ENCODE data around the gene ATP5PD.
"Not testable (repeated sequence)": the region's sequence is repeated elsewhere in the genome, so short reads cannot be mapped to it uniquely, and the experiment has no call there.

The ATP5PD gene

DNA sequence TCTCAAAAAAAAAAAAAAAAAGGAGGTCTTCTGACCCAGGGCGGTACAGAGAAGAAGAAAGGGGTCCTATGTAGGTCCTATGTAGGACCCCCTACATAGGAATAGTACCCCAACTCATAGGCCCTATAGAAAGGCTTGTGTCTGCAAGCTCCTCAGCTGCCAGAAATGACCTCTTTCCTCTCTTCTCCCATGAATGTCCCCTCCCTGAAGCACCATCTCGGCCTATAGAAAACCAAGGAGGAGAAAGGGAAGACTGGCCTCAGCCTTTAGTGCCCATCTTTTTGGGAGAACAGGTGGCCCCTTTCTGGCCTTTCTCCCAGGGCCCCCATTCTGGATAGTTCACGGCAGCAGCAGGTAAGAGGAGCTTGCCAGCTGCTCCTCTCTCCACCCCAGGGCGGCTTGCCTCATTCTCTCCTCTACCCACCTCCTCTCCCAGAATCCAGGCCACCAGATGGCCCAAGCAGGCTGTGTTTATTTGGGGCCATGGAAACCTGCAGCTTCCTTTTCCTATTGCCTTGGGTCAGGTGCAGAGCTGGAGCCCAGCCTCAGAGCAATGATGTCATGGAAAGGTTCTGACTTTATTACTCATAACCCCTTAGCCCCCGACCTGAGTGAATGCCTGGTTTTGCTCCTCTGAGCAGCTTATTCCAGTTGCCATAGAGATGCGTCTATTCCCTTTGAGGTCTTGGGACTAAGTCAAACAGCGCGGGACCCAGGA, 35.9 kb downstream of the ATP5PD start:
- no peaks in the 10 kb centered on the region for H3K27me3 ChIP-seq (replicated peaks; ENCODE audit: control insufficient read depth, insufficient read depth, low read length)
- peak overlapping the region; percentile 91 for H3K4me3 ChIP-seq (ENCODE audit: low read length)
- H3K9me3 ChIP-seq (ENCODE audit: control insufficient read depth, low read length): no peaks in the 10 kb centered on the region
- peak overlapping the region; percentile 92 for H3K9ac ChIP-seq (ENCODE audit: low read length)
- H3K36me3 ChIP-seq (ENCODE audit: control insufficient read depth, insufficient read depth, low read length, severe bottlenecking): no peaks in the 10 kb centered on the region
- peaks cover 19% of the 10 kb centered on the region for H3K4me1 ChIP-seq (ENCODE audit: control insufficient read depth, insufficient read depth, low read length)
- DNase-seq (ENCODE audit: low read depth): no peak

DNA sequence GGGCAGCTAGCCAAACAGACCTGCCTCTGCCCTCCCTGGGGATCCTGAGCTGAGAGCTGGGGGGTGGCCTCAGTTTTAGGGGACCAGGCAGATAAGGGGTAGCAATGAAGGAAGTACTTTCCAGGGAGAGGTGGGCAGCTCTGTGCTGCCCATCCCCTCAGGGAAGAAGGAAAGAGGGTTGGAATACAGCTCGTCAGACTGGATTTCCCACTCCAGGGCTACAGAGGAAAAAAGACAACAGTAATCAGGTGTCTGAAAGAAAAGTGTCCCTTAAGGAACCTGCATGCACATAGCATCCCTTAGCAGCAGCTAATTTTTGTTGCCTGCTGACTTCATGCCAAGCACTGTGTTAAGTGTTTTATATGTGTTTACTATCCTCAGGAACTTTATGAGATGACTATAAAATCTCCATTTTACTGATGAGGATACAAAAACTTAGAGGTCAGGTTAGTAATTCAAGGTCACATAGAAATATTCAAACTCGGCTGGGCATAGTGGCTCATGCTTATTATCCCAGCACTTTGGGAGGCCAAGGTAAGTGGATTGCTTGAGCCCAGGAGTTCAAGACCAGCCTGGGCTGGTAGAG, 37.5 kb downstream of the ATP5PD start:
- no peak for DNase-seq (ENCODE audit: low read depth)
- Histone ChIP-seq H3K4me1 (ENCODE audit: control insufficient read depth, insufficient read depth, low read length) (peaks cover 19% of the 10 kb centered on the region), H3K4me3 (ENCODE audit: low read length) (no peak overlapping the region)

DNA sequence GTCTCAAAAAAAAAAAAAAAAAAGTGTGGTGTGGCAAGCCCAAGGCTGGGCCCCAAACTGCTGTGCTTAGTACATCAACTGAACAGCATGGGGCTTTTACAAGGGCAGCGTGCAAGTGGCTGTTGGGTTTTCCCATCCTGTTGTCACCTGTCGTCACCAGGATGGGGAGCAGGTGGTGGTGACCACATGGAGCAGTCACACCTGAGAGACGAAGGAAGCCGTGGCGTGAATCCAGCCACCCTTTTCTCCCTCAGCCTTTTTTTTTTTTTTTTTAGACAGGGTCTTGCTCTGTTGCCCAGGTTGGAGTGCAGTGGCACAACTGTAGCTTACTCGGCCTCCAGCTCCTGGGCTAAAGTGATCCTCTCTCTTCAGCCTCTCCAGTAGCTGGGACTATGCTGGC, 38.4 kb downstream of the ATP5PD start:
- DNase-seq (ENCODE audit: low read depth): no peak
- Histone ChIP-seq H3K9ac (ENCODE audit: low read length) (no peak overlapping the region), H3K9me3 (ENCODE audit: control insufficient read depth, low read length) (no peaks in the 10 kb centered on the region), H3K4me3 (ENCODE audit: low read length) (no peak overlapping the region), H3K27me3 (replicated peaks; ENCODE audit: control insufficient read depth, insufficient read depth, low read length) (no peaks in the 10 kb centered on the region), H3K4me1 (ENCODE audit: control insufficient read depth, insufficient read depth, low read length) (peaks cover 13% of the 10 kb centered on the region), H3K36me3 (ENCODE audit: control insufficient read depth, insufficient read depth, low read length, severe bottlenecking) (peaks cover 3% of the 10 kb centered on the region)

More for the DNA sequence above, 37.5 kb downstream of the ATP5PD start:
- Histone ChIP-seq H3K9me3 (ENCODE audit: control insufficient read depth, low read length) (no peaks in the 10 kb centered on the region), H3K27me3 (replicated peaks; ENCODE audit: control insufficient read depth, insufficient read depth, low read length) (no peaks in the 10 kb centered on the region), H3K36me3 (ENCODE audit: control insufficient read depth, insufficient read depth, low read length, severe bottlenecking) (no peaks in the 10 kb centered on the region), H3K9ac (ENCODE audit: low read length) (no peak overlapping the region)

DNA sequence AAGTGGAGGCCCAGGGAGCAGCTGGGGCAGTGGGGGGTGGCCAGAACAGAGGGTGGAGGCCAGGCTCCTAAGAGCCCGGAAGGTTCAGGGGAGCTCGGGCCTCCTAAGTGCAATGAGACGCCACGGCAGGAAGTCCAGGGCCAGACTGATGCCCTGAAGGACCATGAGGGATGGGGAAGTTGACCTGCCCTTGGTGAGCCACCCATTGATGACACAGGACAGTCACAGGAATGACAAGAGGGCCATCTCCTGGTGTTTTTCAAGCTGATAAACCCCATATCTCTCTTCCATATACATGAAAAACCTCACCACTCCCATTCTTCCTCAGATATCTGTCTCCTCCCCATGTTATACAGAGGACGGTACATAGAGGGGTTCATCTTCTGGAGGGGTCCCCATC, 40.1 kb downstream of the ATP5PD start:
- no peak overlapping the region for H3K9ac ChIP-seq (ENCODE audit: low read length)
- H3K4me1 ChIP-seq (ENCODE audit: control insufficient read depth, insufficient read depth, low read length): peaks cover 4% of the 10 kb centered on the region
- peaks cover 20% of the 10 kb centered on the region for H3K36me3 ChIP-seq (ENCODE audit: control insufficient read depth, insufficient read depth, low read length, severe bottlenecking)
- no peak overlapping the region for H3K4me3 ChIP-seq (ENCODE audit: low read length)
- H3K27me3 ChIP-seq (replicated peaks; ENCODE audit: control insufficient read depth, insufficient read depth, low read length): no peaks in the 10 kb centered on the region
- no peaks in the 10 kb centered on the region for H3K9me3 ChIP-seq (ENCODE audit: control insufficient read depth, low read length)
- no peak for DNase-seq (ENCODE audit: low read depth)

DNA sequence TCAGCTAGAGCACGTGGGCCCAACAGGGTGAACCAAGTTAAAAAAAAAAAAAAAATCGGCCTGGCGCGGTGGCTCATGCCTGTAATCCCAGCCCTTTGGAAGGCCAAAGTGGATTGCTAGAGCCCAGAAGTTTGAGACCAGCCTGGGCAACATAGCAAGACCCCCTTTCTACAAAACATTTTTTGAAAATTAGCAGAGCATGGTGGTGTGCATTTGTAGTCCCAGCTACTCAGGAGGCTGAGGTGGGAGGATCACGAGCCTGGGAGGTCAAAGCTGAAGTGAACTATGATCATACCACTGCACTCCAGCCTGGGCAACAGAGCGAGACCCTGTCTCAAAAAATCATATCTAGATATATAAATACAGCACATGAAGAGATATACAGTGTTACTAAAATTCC, 40.7 kb downstream of the ATP5PD start:
- H3K9me3 ChIP-seq (ENCODE audit: control insufficient read depth, low read length); H3K27me3 ChIP-seq (replicated peaks; ENCODE audit: control insufficient read depth, insufficient read depth, low read length); H3K4me1 ChIP-seq (ENCODE audit: control insufficient read depth, insufficient read depth, low read length); H3K9ac ChIP-seq (ENCODE audit: low read length); DNase-seq (ENCODE audit: low read depth); H3K4me3 ChIP-seq (ENCODE audit: low read length): not testable (repeated sequence)
- H3K36me3 ChIP-seq (ENCODE audit: control insufficient read depth, insufficient read depth, low read length, severe bottlenecking): peaks cover 26% of the 10 kb centered on the region

DNA sequence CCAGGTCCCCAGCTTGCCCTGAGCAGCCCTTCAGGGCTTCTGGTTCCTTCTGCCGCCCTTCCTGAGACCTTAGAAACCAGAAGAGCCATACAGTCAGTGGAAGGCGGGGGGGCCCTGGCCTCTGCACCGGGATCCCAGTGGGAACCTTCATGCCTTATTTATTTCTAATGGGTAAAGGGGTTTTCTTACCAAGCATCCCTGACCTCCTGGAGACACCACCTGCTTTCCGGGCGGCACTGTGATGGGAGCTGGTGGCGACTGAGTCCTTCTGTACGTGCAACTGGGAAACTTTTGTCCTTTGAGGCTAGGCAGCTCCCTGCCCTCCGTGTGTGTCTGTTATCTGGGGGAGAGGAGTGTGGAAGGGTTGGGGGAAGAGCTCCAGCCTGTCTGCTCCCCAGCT, 41.5 kb downstream of the ATP5PD start:
- Histone ChIP-seq H3K4me3 (ENCODE audit: low read length) (no peak overlapping the region), H3K9me3 (ENCODE audit: control insufficient read depth, low read length) (no peaks in the 10 kb centered on the region), H3K36me3 (ENCODE audit: control insufficient read depth, insufficient read depth, low read length, severe bottlenecking) (peaks cover 30% of the 10 kb centered on the region), H3K9ac (ENCODE audit: low read length) (no peak overlapping the region), H3K27me3 (replicated peaks; ENCODE audit: control insufficient read depth, insufficient read depth, low read length) (no peaks in the 10 kb centered on the region), H3K4me1 (ENCODE audit: control insufficient read depth, insufficient read depth, low read length) (no peaks in the 10 kb centered on the region)
- DNase-seq (ENCODE audit: low read depth): no peak

DNA sequence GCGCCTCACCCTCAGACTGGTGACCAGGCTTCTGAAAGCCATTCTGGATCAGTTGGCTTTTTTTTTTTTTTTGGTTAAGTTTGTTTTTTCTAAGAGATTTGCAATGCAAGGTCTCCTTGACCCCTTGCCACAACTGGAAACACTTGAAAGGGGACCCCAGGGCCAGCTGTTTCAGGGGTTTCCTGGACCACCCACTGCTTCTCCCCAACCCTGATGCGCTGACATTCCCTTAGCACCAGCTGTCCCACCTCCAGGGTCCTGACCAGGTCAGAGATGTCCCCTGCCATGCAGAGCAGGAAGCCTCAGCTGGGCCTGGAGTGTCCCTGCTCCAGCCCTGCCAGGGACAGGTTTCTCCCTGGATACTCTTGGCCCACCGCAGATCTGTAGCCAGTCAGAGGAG, 42.4 kb downstream of the ATP5PD start:
- H3K4me1 ChIP-seq (ENCODE audit: control insufficient read depth, insufficient read depth, low read length): no peaks in the 10 kb centered on the region
- no peaks in the 10 kb centered on the region for H3K27me3 ChIP-seq (replicated peaks; ENCODE audit: control insufficient read depth, insufficient read depth, low read length)
- H3K4me3 ChIP-seq (ENCODE audit: low read length): no peak overlapping the region
- peaks cover 35% of the 10 kb centered on the region for H3K36me3 ChIP-seq (ENCODE audit: control insufficient read depth, insufficient read depth, low read length, severe bottlenecking)
- no peaks in the 10 kb centered on the region for H3K9me3 ChIP-seq (ENCODE audit: control insufficient read depth, low read length)
- no peak overlapping the region for H3K9ac ChIP-seq (ENCODE audit: low read length)
- no peak for DNase-seq (ENCODE audit: low read depth)

DNA sequence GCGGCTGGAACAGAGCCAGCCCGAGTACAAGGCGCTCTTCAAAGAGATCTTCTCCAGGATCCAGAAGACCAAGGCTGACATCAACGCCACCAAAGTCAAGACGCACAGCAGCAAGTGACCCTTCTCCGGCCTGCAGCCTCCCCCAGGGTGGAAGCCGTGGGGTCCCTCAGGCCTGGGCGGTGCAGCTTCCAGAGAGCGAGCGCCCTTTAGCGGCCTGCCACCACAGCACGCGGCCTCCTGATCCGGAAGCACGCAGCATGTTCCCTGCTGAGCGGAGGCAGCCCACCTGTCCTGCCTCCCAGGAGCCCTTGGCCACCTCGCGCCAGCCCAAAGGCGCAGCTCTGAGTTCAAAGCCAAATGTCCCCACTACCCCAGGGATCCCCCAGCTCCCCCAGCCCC, 42.8 kb downstream of the ATP5PD start:
- no peaks in the 10 kb centered on the region for H3K27me3 ChIP-seq (replicated peaks; ENCODE audit: control insufficient read depth, insufficient read depth, low read length)
- H3K36me3 ChIP-seq (ENCODE audit: control insufficient read depth, insufficient read depth, low read length, severe bottlenecking): peaks cover 35% of the 10 kb centered on the region
- no peak overlapping the region for H3K9ac ChIP-seq (ENCODE audit: low read length)
- no peak overlapping the region for H3K4me3 ChIP-seq (ENCODE audit: low read length)
- no peaks in the 10 kb centered on the region for H3K4me1 ChIP-seq (ENCODE audit: control insufficient read depth, insufficient read depth, low read length)
- DNase-seq (ENCODE audit: low read depth): no peak
- no peaks in the 10 kb centered on the region for H3K9me3 ChIP-seq (ENCODE audit: control insufficient read depth, low read length)

DNA sequence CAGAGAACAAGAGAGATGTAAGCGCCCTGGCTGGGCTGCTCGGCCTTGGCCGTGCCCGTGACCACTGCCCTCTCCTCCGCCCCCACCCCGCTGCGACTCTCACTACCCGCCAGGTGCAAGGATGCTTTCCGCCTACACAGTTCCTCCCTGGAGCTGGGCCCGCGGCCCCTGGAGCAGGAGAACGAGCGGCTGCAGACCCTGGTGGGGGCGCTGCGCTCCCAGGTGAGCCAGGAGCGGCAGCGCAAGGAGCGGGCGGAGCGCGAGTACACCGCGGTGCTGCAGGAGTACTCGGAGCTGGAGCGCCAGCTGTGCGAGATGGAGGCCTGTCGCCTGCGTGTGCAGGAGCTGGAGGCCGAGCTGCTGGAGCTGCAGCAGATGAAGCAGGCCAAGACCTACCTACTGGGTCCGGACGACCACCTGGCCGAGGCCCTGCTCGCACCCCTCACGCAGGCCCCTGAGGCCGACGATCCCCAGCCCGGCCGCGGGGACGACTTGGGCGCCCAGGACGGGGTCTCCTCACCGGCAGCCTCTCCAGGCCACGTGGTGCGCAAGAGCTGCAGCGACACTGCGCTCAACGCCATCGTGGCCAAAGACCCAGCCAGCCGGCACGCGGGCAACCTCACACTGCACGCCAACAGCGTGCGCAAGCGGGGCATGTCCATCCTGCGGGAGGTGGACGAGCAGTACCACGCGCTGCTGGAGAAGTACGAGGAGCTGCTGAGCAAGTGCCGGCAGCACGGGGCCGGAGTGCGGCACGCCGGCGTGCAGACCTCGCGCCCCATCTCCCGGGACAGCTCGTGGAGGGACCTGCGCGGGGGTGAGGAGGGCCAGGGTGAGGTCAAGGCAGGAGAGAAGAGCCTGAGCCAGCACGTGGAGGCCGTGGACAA, 43.5 kb downstream of the ATP5PD start:
- DNase-seq (ENCODE audit: low read depth): no peak
- peaks cover 35% of the 10 kb centered on the region for H3K36me3 ChIP-seq (ENCODE audit: control insufficient read depth, insufficient read depth, low read length, severe bottlenecking)
- H3K27me3 ChIP-seq (replicated peaks; ENCODE audit: control insufficient read depth, insufficient read depth, low read length): no peaks in the 10 kb centered on the region
- no peaks in the 10 kb centered on the region for H3K4me1 ChIP-seq (ENCODE audit: control insufficient read depth, insufficient read depth, low read length)
- H3K9ac ChIP-seq (ENCODE audit: low read length): no peak overlapping the region
- H3K9me3 ChIP-seq (ENCODE audit: control insufficient read depth, low read length): no peaks in the 10 kb centered on the region
- H3K4me3 ChIP-seq (ENCODE audit: low read length): no peak overlapping the region

DNA sequence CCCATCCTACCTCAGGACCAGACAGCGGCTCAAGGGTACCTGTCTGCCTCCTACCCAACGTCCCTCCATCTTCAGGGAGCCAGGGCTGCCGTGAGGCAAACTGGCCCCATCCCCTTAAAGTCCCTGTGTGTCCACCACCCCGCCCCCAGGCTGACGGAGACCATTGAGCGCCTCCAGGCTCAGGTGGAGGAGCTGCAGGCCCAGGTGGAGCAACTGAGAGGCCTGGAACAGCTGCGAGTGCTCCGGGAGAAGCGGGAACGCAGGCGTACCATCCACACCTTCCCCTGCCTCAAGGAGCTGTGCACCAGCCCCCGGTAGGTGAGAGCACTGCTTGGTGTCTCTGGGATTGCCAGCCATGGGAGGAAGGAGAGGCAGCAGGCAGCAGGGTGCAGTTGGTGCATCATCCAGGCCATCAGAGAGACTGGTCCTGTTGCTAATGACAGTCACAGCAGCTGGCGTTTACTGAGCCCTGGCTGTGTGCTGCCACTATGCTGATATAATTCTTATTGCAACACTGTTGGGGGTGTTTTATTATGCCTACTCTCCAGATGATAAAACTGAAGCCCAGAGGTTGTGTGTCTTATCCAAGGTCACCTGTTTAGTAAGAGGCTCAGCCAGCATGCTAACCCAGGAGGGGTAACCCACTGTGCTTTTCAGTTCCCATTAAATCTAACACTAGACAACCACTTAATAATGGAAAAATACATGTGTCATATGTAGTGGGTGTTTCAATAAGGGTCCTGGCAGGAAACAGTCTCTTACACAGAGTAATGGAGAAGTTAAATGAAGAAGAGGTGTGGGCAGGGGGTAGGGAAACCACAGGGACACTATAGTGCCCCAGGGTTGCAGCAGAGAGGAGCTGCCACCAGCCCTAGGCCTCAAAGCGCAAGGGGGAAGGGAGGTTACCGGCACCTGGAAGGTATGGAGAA, 44.6 kb downstream of the ATP5PD start:
- DNase-seq (ENCODE audit: low read depth): no peak
- no peaks in the 10 kb centered on the region for H3K9me3 ChIP-seq (ENCODE audit: control insufficient read depth, low read length)
- H3K4me3 ChIP-seq (ENCODE audit: low read length): no peak overlapping the region
- H3K4me1 ChIP-seq (ENCODE audit: control insufficient read depth, insufficient read depth, low read length): no peaks in the 10 kb centered on the region
- no peaks in the 10 kb centered on the region for H3K27me3 ChIP-seq (replicated peaks; ENCODE audit: control insufficient read depth, insufficient read depth, low read length)
- peaks cover 35% of the 10 kb centered on the region for H3K36me3 ChIP-seq (ENCODE audit: control insufficient read depth, insufficient read depth, low read length, severe bottlenecking)
- H3K9ac ChIP-seq (ENCODE audit: low read length): no peak overlapping the region

All from adipocyte (in vitro differentiated cells).